ENCODE results near the gene PRR13. TPM values are rescaled to one million over a fixed set of nuclear protein-coding genes. Genes with fewer than 3 reads are reported as not detected.

PRR13 gene
- total and polyA plus RNA-seq, 2 of the 8 experiments (the other 6 are each of a cell fraction or from before 2014, with no cell fraction given): 82.9 to 185 TPM

- TF ChIP-seq TAF1 (IDR thresholded peaks at IDR 0.05; ENCODE audit: low read depth, low read length) (no peak), RNF2 (IDR thresholded peaks at IDR 0.05; ENCODE audit: borderline replicate concordance, low read depth, low read length, missing control alignments, poor library complexity, severe bottlenecking) (no peak), TCF12 (IDR thresholded peaks at IDR 0.05; ENCODE audit: low read depth, low read length) (no peak), YY1 (IDR thresholded peaks at IDR 0.05; ENCODE audit: low read depth, low read length) (no peak), KDM1A (IDR thresholded peaks at IDR 0.05; ENCODE audit: borderline replicate concordance, low read length) (no peak)
Observed at GRCh38 chr12:53423597-53423996, 17.9 kb upstream of the PRR13 start, which contains the start of gene AMHR2 (continued).
